ENCODE results near the gene TTBK1. TPM values are rescaled to one million over a fixed set of nuclear protein-coding genes. Genes with fewer than 3 reads are reported as not detected.

Gene TTBK1
- polyA plus RNA-seq, 1 donor from 2014 or later = 4.2 TPM

GRCh38 chr6:43255408-43256054 lies 12.2 kb downstream of the TTBK1 start:
- Histone ChIP-seq H3K27ac (ENCODE audit: low read length) (no peak overlapping the region), H3F3A (ENCODE audit: insufficient read depth, low read length, poor library complexity, severe bottlenecking) (no peaks in the 10 kb centered on the region), H3K9ac (ENCODE audit: low read length) (no peak overlapping the region), H3K9me2 (ENCODE audit: insufficient read depth, low read length) (no peaks in the 10 kb centered on the region), H3K4me3 (ENCODE audit: low read length) (no peak overlapping the region), H3K9me3 (ENCODE audit: low read length) (no peaks in the 10 kb centered on the region), H4K20me1 (ENCODE audit: insufficient read depth) (no peaks in the 10 kb centered on the region), H3K4me2 (ENCODE audit: low read length) (no peak overlapping the region), H3K79me2 (replicated peaks; ENCODE audit: insufficient read depth, low read length) (no peaks in the 10 kb centered on the region), H2AFZ (ENCODE audit: low read depth, low read length) (no peak overlapping the region), H3K27me3 (ENCODE audit: insufficient read depth, low read depth, low read length) (no peaks in the 10 kb centered on the region), H3K36me3 (ENCODE audit: insufficient read depth, low read length) (peaks cover 13% of the 10 kb centered on the region)
- no peak for TF ChIP-seq POLR2AphosphoS5 (IDR thresholded peaks at IDR 0.05)
- no peak for TF ChIP-seq EP300 (conservative IDR thresholded peaks at IDR 0.05; ENCODE audit: poor library complexity, severe bottlenecking)
- TF ChIP-seq TAF1 (IDR thresholded peaks at IDR 0.05; ENCODE audit: low read depth) = no peak
- no peak for TF ChIP-seq MXI1 (conservative IDR thresholded peaks at IDR 0.05; ENCODE audit: poor library complexity, severe bottlenecking)

- no peaks in the 10 kb centered on the region for H4K20me1 ChIP-seq (ENCODE audit: insufficient read depth)
- H3K36me3 ChIP-seq (ENCODE audit: insufficient read depth, low read length) = peaks cover 13% of the 10 kb centered on the region
- no peak overlapping the region for H3K4me2 ChIP-seq (ENCODE audit: low read length)
- TF ChIP-seq CTCF (IDR thresholded peaks at IDR 0.05; ENCODE audit: poor library complexity, severe bottlenecking) (no peak), EZH2 (IDR thresholded peaks at IDR 0.05; ENCODE audit: borderline replicate concordance, insufficient read depth, low read length, poor library complexity, severe bottlenecking) (no peak), TAF1 (IDR thresholded peaks at IDR 0.05; ENCODE audit: low read depth) (no peak), SMC3 (conservative IDR thresholded peaks at IDR 0.05; ENCODE audit: poor library complexity) (no peak), REST (IDR thresholded peaks at IDR 0.05; ENCODE audit: borderline replicate concordance) (no peak), EP300 (conservative IDR thresholded peaks at IDR 0.05; ENCODE audit: poor library complexity, severe bottlenecking) (no peak), RAD21 (conservative IDR thresholded peaks at IDR 0.05) (no peak), MXI1 (conservative IDR thresholded peaks at IDR 0.05; ENCODE audit: poor library complexity, severe bottlenecking) (no peak), POLR2AphosphoS5 (IDR thresholded peaks at IDR 0.05) (no peak)
- H3K27me3 ChIP-seq (ENCODE audit: insufficient read depth, low read depth, low read length) = no peaks in the 10 kb centered on the region
- no peak overlapping the region for H2AFZ ChIP-seq (ENCODE audit: low read depth, low read length)
- H3K4me3 ChIP-seq (ENCODE audit: low read length) = no peak overlapping the region
- H3K79me2 ChIP-seq (replicated peaks; ENCODE audit: insufficient read depth, low read length) = no peaks in the 10 kb centered on the region
- H3K9ac ChIP-seq (ENCODE audit: low read length) = no peak overlapping the region
- H3K9me3 ChIP-seq (ENCODE audit: low read length) = no peaks in the 10 kb centered on the region
- H3K9me2 ChIP-seq (ENCODE audit: insufficient read depth, low read length) = no peaks in the 10 kb centered on the region
- no peak overlapping the region for H3K27ac ChIP-seq (ENCODE audit: low read length)
- no peaks in the 10 kb centered on the region for H3F3A ChIP-seq (ENCODE audit: insufficient read depth, low read length, poor library complexity, severe bottlenecking)
Observed at GRCh38 chr6:43256670-43257366, 13.5 kb downstream of the TTBK1 start.

All from neural cell (in vitro differentiated cells).